Neural crest cell (in vitro differentiated cells): ENCODE data around the gene UBASH3B. TPM values are rescaled to one million over a fixed set of nuclear protein-coding genes. Genes with fewer than 3 reads are reported as not detected.

Experiments
- DNase-seq: peaks from one replicate; pipeline ENCODE4 v3.0.0; 2021; ENCODE audit warnings: low read depth, mixed read lengths, low spot score
- H3K27ac Mint-ChIP-seq: one replicate; pipeline ENCODE4 v1.8.0; 2021; ENCODE audit warnings: mild to moderate bottlenecking, mixed read lengths; ENCODE audit not compliant: unreplicated experiment
- H3K27me3 Mint-ChIP-seq: 2 replicates; pipeline ENCODE4 v1.8.0; 2021; ENCODE audit warnings: low read depth, mild to moderate bottlenecking, mixed read lengths
- H3K36me3 Mint-ChIP-seq: 2 replicates; pipeline ENCODE4 v1.8.0; 2021; ENCODE audit warnings: low read depth, mild to moderate bottlenecking, mixed read lengths
- H3K4me1 Mint-ChIP-seq: 2 replicates; pipeline ENCODE4 v1.8.0; 2021; ENCODE audit warnings: mixed read lengths
- H3K4me3 Mint-ChIP-seq: one replicate; pipeline ENCODE4 v1.8.0; 2021; ENCODE audit warnings: mild to moderate bottlenecking, mixed read lengths
- H3K9me3 Mint-ChIP-seq: 2 replicates; pipeline ENCODE4 v1.8.0; 2021; ENCODE audit warnings: mixed read lengths
- CTCF ChIP-seq: fragments of 200-600 bp; sonication (generic); conservative IDR thresholded peaks from 2 replicates; pipeline ENCODE4 v1.5.0; 2021; ENCODE audit warnings: antibody characterized with exemption, mild to moderate bottlenecking
- total RNA-seq: library from RNA; stranded (reverse); gene quantifications from 2 replicates; pipeline ENCODE4 v1.2.1, GENCODE V29; 2021

Gene UBASH3B
- total RNA-seq, 1 donor from 2014 or later: 6.8 TPM

GRCh38 chr11:122751292-122752070 lies 96.0 kb downstream of the UBASH3B start:
- no peak for TF ChIP-seq CTCF
- DNase-seq: no peak
- H3K4me3 Mint-ChIP-seq: no peak overlapping the region
- H3K27me3 Mint-ChIP-seq: no peaks in the 10 kb centered on the region
- no peaks in the 10 kb centered on the region for H3K36me3 Mint-ChIP-seq
- H3K4me1 Mint-ChIP-seq: peaks cover 16% of the 10 kb centered on the region
- H3K9me3 Mint-ChIP-seq: no peaks in the 10 kb centered on the region
- no peak overlapping the region for H3K27ac Mint-ChIP-seq

- H3K36me3 Mint-ChIP-seq: no peaks in the 10 kb centered on the region
- no peaks in the 10 kb centered on the region for H3K27me3 Mint-ChIP-seq
- no peak overlapping the region for H3K27ac Mint-ChIP-seq
- H3K9me3 Mint-ChIP-seq: no peaks in the 10 kb centered on the region
- no peak for DNase-seq
- no peaks in the 10 kb centered on the region for H3K4me1 Mint-ChIP-seq
- H3K4me3 Mint-ChIP-seq: no peak overlapping the region
- TF ChIP-seq CTCF: no peak
Observed at GRCh38 chr11:122754028-122754427, 98.5 kb downstream of the UBASH3B start.

- H3K4me3 Mint-ChIP-seq: no peak overlapping the region
- no peaks in the 10 kb centered on the region for H3K36me3 Mint-ChIP-seq
- no peaks in the 10 kb centered on the region for H3K9me3 Mint-ChIP-seq
- no peaks in the 10 kb centered on the region for H3K4me1 Mint-ChIP-seq
- TF ChIP-seq CTCF: peak; percentile 55
- no peak overlapping the region for H3K27ac Mint-ChIP-seq
- no peak for DNase-seq
- no peaks in the 10 kb centered on the region for H3K27me3 Mint-ChIP-seq
Observed at GRCh38 chr11:122754553-122755322, 99.2 kb downstream of the UBASH3B start.

- H3K4me3 Mint-ChIP-seq: no peak overlapping the region
- no peaks in the 10 kb centered on the region for H3K9me3 Mint-ChIP-seq
- no peak for DNase-seq
- no peak for TF ChIP-seq CTCF
- no peak overlapping the region for H3K27ac Mint-ChIP-seq
- H3K27me3 Mint-ChIP-seq: no peaks in the 10 kb centered on the region
- H3K36me3 Mint-ChIP-seq: no peaks in the 10 kb centered on the region
- H3K4me1 Mint-ChIP-seq: no peaks in the 10 kb centered on the region
Observed at GRCh38 chr11:122755409-122755808, 99.9 kb downstream of the UBASH3B start.

GRCh38 chr11:122755941-122756340 lies 100.4 kb downstream of the UBASH3B start:
- Mint-ChIP-seq H3K27ac (no peak overlapping the region), H3K27me3 (no peaks in the 10 kb centered on the region), H3K9me3 (no peaks in the 10 kb centered on the region), H3K4me1 (no peaks in the 10 kb centered on the region), H3K4me3 (no peak overlapping the region), H3K36me3 (no peaks in the 10 kb centered on the region)
- DNase-seq: no peak
- no peak for TF ChIP-seq CTCF
